ENCODE measurements around the gene MZF1.

- TF ChIP-seq, protein P1, sequence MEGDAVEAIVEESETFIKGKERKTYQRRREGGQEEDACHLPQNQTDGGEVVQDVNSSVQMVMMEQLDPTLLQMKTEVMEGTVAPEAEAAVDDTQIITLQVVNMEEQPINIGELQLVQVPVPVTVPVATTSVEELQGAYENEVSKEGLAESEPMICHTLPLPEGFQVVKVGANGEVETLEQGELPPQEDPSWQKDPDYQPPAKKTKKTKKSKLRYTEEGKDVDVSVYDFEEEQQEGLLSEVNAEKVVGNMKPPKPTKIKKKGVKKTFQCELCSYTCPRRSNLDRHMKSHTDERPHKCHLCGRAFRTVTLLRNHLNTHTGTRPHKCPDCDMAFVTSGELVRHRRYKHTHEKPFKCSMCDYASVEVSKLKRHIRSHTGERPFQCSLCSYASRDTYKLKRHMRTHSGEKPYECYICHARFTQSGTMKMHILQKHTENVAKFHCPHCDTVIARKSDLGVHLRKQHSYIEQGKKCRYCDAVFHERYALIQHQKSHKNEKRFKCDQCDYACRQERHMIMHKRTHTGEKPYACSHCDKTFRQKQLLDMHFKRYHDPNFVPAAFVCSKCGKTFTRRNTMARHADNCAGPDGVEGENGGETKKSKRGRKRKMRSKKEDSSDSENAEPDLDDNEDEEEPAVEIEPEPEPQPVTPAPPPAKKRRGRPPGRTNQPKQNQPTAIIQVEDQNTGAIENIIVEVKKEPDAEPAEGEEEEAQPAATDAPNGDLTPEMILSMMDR (IDR thresholded peaks at IDR 0.05 in 4 of 5, conservative IDR thresholded peaks at IDR 0.05 in 1 of 5): no peak
- no peak for TF ChIP-seq POLR2A (IDR thresholded peaks at IDR 0.05)
These were observed 37.3 kb downstream of the MZF1 start for GRCh38 chr19:58535857-58536256.

All from gastrocnemius medialis (tissue), 4 donors.